ENCODE data around the gene SCP2D1. TPM values are rescaled to one million over a fixed set of nuclear protein-coding genes. Genes with fewer than 3 reads are reported as not detected.
"Not testable (repeated sequence)": the region's sequence is repeated elsewhere in the genome, so short reads cannot be mapped to it uniquely, and the experiment has no call there.

The SCP2D1 gene
- total RNA-seq, 1 donor from 2014 or later = not detected

DNA sequence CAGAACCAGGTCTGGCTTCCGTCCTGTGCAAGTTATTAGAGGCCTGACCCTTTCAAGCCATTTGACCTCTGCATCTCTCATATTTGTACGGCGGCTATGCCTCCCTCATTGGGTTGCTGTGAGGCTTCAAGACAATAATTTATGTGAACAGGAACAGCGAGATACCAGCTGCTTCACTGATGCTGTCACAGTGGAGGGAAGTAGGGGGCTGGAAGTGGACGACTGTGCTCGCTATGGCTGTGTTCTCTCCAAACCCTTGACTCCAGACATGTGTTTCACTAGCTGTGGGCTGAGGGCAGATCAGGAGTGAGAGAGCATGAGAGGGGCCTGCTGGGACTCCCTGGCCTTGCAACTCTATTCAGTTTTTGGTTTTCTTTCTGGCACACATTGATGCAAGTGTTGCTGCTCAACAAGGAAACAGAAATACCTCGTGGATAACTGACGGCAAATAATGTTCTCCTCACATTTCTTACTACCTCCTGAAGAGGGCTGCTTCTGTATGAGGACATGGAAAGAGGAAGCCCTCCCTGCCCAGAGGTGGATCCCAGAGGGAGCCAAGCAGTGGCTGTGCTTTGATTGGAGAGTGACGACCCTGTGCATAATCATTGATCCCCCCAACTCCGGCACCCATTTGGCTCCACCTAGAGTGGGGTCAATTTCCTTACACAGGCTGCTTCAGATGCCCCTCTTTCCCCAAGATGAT is 34.7 kb upstream of the SCP2D1 start:
- Mint-ChIP-seq H3K4me3 (ENCODE audit: unreplicated experiment) (no peak overlapping the region), H3K4me1 (ENCODE audit: low read depth) (no peaks in the 10 kb centered on the region), H3K36me3 (ENCODE audit: low read depth) (no peaks in the 10 kb centered on the region), H3K9me3 (ENCODE audit: low read depth) (no peaks in the 10 kb centered on the region), H3K27me3 (ENCODE audit: low read depth) (peaks cover 5% of the 10 kb centered on the region), H3K27ac (ENCODE audit: unreplicated experiment) (no peak overlapping the region)
- no peak for DNase-seq (ENCODE audit: low spot score)
- TF ChIP-seq, protein P1, sequence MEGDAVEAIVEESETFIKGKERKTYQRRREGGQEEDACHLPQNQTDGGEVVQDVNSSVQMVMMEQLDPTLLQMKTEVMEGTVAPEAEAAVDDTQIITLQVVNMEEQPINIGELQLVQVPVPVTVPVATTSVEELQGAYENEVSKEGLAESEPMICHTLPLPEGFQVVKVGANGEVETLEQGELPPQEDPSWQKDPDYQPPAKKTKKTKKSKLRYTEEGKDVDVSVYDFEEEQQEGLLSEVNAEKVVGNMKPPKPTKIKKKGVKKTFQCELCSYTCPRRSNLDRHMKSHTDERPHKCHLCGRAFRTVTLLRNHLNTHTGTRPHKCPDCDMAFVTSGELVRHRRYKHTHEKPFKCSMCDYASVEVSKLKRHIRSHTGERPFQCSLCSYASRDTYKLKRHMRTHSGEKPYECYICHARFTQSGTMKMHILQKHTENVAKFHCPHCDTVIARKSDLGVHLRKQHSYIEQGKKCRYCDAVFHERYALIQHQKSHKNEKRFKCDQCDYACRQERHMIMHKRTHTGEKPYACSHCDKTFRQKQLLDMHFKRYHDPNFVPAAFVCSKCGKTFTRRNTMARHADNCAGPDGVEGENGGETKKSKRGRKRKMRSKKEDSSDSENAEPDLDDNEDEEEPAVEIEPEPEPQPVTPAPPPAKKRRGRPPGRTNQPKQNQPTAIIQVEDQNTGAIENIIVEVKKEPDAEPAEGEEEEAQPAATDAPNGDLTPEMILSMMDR (IDR thresholded peaks at IDR 0.05) = no peak

DNA sequence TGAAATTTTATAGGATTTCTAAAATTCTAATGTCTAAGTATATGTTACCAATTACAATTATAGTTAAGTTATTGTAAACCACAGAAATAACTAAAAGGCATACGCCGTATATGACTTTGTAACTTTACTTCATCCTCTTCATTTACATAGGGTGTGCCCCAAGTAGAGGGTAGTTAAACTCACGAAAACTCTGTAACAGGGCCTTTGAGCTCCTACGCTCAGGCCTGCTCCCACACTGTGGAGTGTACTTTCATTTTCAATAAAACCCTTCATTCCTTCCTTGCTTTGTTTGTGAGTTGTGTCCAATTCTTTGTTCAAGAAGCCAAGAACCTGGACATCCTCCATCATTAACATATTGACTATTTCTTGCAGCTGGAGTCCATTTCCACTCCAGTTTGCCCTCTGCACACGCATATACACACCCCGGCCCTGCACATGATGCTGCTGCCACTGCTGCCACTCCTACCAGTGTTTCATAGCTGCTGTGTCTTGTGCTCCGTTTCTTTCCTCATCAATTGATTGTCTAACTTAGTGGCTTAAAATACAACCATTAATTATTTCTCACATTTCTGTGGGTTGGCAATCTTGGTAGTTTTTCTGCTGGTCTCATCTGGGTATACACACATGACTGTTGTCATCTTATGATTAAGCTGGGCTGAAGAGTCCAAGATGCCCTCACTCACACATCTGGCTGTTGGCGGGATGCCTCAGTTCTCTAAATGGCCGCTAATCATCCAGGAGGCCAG is 33.0 kb upstream of the SCP2D1 start:
- H3K4me3 Mint-ChIP-seq (ENCODE audit: unreplicated experiment) = no peak overlapping the region
- no peaks in the 10 kb centered on the region for H3K9me3 Mint-ChIP-seq (ENCODE audit: low read depth)
- peaks cover 11% of the 10 kb centered on the region for H3K27me3 Mint-ChIP-seq (ENCODE audit: low read depth)
- no peak for DNase-seq (ENCODE audit: low spot score)
- no peaks in the 10 kb centered on the region for H3K4me1 Mint-ChIP-seq (ENCODE audit: low read depth)
- TF ChIP-seq, protein P1 (IDR thresholded peaks at IDR 0.05) = no peak
- H3K36me3 Mint-ChIP-seq (ENCODE audit: low read depth) = no peaks in the 10 kb centered on the region
- H3K27ac Mint-ChIP-seq (ENCODE audit: unreplicated experiment) = no peak overlapping the region

DNA sequence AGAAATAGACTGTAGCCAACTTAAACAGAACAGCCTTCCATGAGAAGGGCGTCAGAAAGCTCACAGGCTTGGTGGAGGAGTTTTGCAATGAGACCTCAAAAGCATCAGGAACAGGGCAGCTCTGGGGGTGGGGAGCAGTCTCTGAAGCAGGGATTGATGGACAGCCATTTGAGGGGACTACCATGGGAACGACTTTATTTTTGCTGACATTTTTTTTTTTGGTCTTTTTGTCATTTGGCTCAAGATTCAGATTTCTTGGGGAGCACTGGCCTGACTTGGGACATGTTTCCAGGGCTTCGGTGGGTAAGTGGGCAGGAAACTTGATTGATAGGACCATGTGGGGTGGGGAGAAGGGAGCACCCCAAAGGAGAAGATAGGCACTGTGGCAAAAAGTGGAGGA is 32.1 kb upstream of the SCP2D1 start:
- Mint-ChIP-seq H3K4me3 (ENCODE audit: unreplicated experiment) (no peak overlapping the region), H3K4me1 (ENCODE audit: low read depth) (no peaks in the 10 kb centered on the region), H3K9me3 (ENCODE audit: low read depth) (no peaks in the 10 kb centered on the region), H3K27ac (ENCODE audit: unreplicated experiment) (no peak overlapping the region), H3K27me3 (ENCODE audit: low read depth) (peaks cover 14% of the 10 kb centered on the region), H3K36me3 (ENCODE audit: low read depth) (no peaks in the 10 kb centered on the region)
- TF ChIP-seq, protein P1 (IDR thresholded peaks at IDR 0.05) = no peak
- DNase-seq (ENCODE audit: low spot score) = no peak

DNA sequence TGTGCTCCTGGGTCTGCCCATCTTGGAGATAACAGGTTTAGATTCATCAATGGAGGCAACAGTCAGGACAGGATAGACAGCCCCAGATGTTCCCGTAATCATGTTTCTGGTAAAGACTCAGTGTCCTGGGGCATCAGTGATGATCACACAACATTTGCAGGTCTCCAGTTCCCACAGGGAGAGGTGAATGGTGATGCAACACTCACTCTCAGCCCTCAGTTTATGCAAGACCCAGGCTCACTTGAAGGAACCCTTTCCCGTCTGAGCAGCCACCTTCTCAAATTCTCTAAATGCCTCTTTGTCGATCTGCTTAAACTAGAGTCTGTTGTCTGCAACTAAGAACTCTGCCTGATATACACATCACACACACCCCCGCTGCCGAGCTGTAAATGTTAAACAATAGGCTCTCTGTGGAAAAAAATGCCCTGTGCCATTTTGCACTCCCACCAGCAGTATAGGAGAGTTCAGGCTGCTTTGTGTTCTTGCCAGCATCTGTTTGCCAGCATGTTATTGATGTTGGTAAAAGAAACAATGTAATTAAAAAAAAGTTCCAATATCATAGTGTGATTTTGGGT is 30.1 kb upstream of the SCP2D1 start:
- H3K27ac Mint-ChIP-seq (ENCODE audit: unreplicated experiment) = no peak overlapping the region
- H3K9me3 Mint-ChIP-seq (ENCODE audit: low read depth) = peaks cover 1% of the 10 kb centered on the region
- H3K27me3 Mint-ChIP-seq (ENCODE audit: low read depth) = peaks cover 21% of the 10 kb centered on the region
- H3K4me1 Mint-ChIP-seq (ENCODE audit: low read depth) = no peaks in the 10 kb centered on the region
- H3K4me3 Mint-ChIP-seq (ENCODE audit: unreplicated experiment) = no peak overlapping the region
- no peak for DNase-seq (ENCODE audit: low spot score)
- TF ChIP-seq, protein P1 (IDR thresholded peaks at IDR 0.05) = no peak
- H3K36me3 Mint-ChIP-seq (ENCODE audit: low read depth) = peaks cover 3% of the 10 kb centered on the region

DNA sequence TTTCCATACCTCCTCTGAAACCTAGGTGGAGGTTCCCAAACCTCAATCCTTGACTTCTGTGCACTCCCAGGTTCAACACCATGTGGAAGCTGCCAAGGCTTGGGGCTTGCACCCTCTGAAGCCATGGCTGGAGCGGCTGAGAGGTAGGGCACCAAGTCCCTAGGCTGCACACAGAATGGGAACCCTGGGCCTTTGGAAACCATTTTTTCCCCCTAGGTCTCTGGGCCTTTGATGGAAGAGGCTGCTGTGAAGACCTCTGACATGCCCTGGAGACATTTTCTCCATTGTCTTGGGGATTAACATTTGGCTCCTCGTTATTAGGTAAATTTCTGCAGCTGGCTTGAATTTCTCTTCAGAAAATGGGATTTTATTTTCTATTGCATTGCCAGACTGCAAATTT is 26.5 kb upstream of the SCP2D1 start:
- not testable (repeated sequence) for H3K4me3 Mint-ChIP-seq (ENCODE audit: unreplicated experiment); DNase-seq (ENCODE audit: low spot score); H3K9me3 Mint-ChIP-seq (ENCODE audit: low read depth); H3K36me3 Mint-ChIP-seq (ENCODE audit: low read depth); H3K4me1 Mint-ChIP-seq (ENCODE audit: low read depth); H3K27ac Mint-ChIP-seq (ENCODE audit: unreplicated experiment)
- peaks cover 43% of the 10 kb centered on the region for H3K27me3 Mint-ChIP-seq (ENCODE audit: low read depth)

All from chondrocyte (in vitro differentiated cells).